CD14-positive monocyte (primary cell): ENCODE measurements around the gene FCSK. TPM values are rescaled to one million over a fixed set of nuclear protein-coding genes. Genes with fewer than 3 reads are reported as not detected.

ENCODE experiments used
- DNase-seq, 3 donors: peaks; one replicate each; pipeline ENCODE4 v3.0.0-alpha.2; 2011 to 2022
- H2AFZ ChIP-seq: 2 replicates; pipeline ENCODE4 v1.6.0; 2012; ENCODE audit warnings: mild to moderate bottlenecking, low read depth, low read length, inconsistent platforms; ENCODE audit not compliant: insufficient read depth, poor library complexity, severe bottlenecking
- H3K27ac ChIP-seq, 2 donors: 1 replicate in 1 of 2; 2 replicates in 1 of 2; pipeline ENCODE4 v1.5.1; 2012 to 2013; ENCODE audit warnings: low read length in 2 of 2, control low read depth in 1 of 2, inconsistent platforms in 1 of 2, low read depth in 1 of 2, mild to moderate bottlenecking in 1 of 2
- H3K27me3 ChIP-seq, 2 donors: one replicate each; pipeline versions ENCODE4 v1.6.0 to v1.6.1; 2011 to 2013; ENCODE audit warnings: low read length in 2 of 2; ENCODE audit not compliant: control insufficient read depth in 2 of 2, insufficient read depth in 2 of 2
- H3K36me3 ChIP-seq, 2 donors: replicated peaks in 1 of 2; 1 replicate in 1 of 2; 2 replicates in 1 of 2; pipeline versions ENCODE4 v1.5.1 to v1.6.1; 2012 to 2013; ENCODE audit warnings: low read length in 2 of 2, control low read depth in 1 of 2, inconsistent platforms in 1 of 2, mild to moderate bottlenecking in 1 of 2; ENCODE audit not compliant: insufficient read depth in 2 of 2, control insufficient read depth in 1 of 2
- H3K4me1 ChIP-seq, 2 donors: 1 replicate in 1 of 2; 2 replicates in 1 of 2; pipeline versions ENCODE4 v1.5.1 to v1.6.1; 2012 to 2013; ENCODE audit warnings: low read length in 2 of 2, control low read depth in 1 of 2, inconsistent platforms in 1 of 2, mild to moderate bottlenecking in 1 of 2, moderate library complexity in 1 of 2; ENCODE audit not compliant: insufficient read depth in 2 of 2, control insufficient read depth in 1 of 2
- H3K4me2 ChIP-seq: replicated peaks from 2 replicates; pipeline ENCODE3; 2012; ENCODE audit warnings: low read length, moderate library complexity, mild to moderate bottlenecking; ENCODE audit not compliant: poor library complexity, severe bottlenecking; ENCODE audit errors: extremely low read depth
- H3K4me3 ChIP-seq, 3 experiments: fragments of 200-600 bp in 1 of 3; sonication (generic) in 1 of 3; replicated peaks in 1 of 3; 1 replicate in 2 of 3; 2 replicates in 1 of 3; pipeline ENCODE4 v1.5.1; 2011 to 2013; ENCODE audit warnings: low read length in 3 of 3, mild to moderate bottlenecking in 3 of 3, control low read depth in 2 of 3, low read depth in 2 of 3, inconsistent platforms in 1 of 3, moderate library complexity in 1 of 3
- H3K79me2 ChIP-seq: 2 replicates; pipeline ENCODE4 v1.6.0; 2012; ENCODE audit warnings: mild to moderate bottlenecking, control low read depth, inconsistent platforms, low read length, moderate library complexity; ENCODE audit not compliant: insufficient read depth
- H3K9ac ChIP-seq: 2 replicates; pipeline ENCODE4 v1.6.0; 2017; ENCODE audit warnings: low read length, mild to moderate bottlenecking; ENCODE audit not compliant: insufficient read depth, poor library complexity, severe bottlenecking
- H3K9me3 ChIP-seq, 2 donors: replicated peaks in 1 of 2; 1 replicate in 1 of 2; 2 replicates in 1 of 2; pipeline versions ENCODE4 v1.5.1 to v1.6.1; 2012 to 2013; ENCODE audit warnings: low read length in 2 of 2, control low read depth in 1 of 2; ENCODE audit not compliant: control insufficient read depth in 1 of 2, insufficient read depth in 1 of 2
- H4K20me1 ChIP-seq: 2 replicates; pipeline ENCODE4 v1.6.0; 2012; ENCODE audit warnings: mild to moderate bottlenecking, low read length, control low read depth, moderate library complexity; ENCODE audit not compliant: insufficient read depth
- H3K27ac Mint-ChIP-seq, 7 donors: one replicate each; pipeline ENCODE4 v1.8.0; 2020; ENCODE audit warnings: mild to moderate bottlenecking in 7 of 7, mixed read lengths in 7 of 7, moderate library complexity in 6 of 7, inconsistent platforms in 2 of 7
- H3K27me3 Mint-ChIP-seq, 3 donors: one replicate each; pipeline ENCODE4 v1.8.0; 2021 to 2022; ENCODE audit warnings: low read depth in 3 of 3, mild to moderate bottlenecking in 3 of 3, mixed read lengths in 3 of 3, moderate library complexity in 3 of 3, inconsistent platforms in 1 of 3
- H3K36me3 Mint-ChIP-seq, 2 donors: one replicate each; pipeline ENCODE4 v1.8.0; 2020; ENCODE audit warnings: mixed read lengths in 2 of 2, inconsistent platforms in 1 of 2, mild to moderate bottlenecking in 1 of 2
- H3K4me1 Mint-ChIP-seq: one replicate; pipeline ENCODE4 v1.8.0; 2020; ENCODE audit warnings: mild to moderate bottlenecking, mixed read lengths
- H3K4me3 Mint-ChIP-seq, 2 donors: one replicate each; pipeline ENCODE4 v1.8.0; 2020; ENCODE audit warnings: mild to moderate bottlenecking in 2 of 2, mixed read lengths in 2 of 2, moderate library complexity in 1 of 2
- H3K9me3 Mint-ChIP-seq, 7 donors: one replicate each; pipeline ENCODE4 v1.8.0; 2020 to 2022; ENCODE audit warnings: mixed read lengths in 7 of 7, mild to moderate bottlenecking in 6 of 7, moderate library complexity in 6 of 7, inconsistent platforms in 2 of 7
- CTCF ChIP-seq: fragments of 200-600 bp; IDR thresholded peaks from one replicate; pipeline ENCODE4 v1.8.0; 2022; ENCODE audit warnings: antibody characterized with exemption, mild to moderate bottlenecking
- WGBS: methylation state at CpG from one replicate; pipeline ENCODE4 v1.1.5; 2013; ENCODE audit warnings: missing lambda C conversion rate; ENCODE audit not compliant: insufficient coverage; 5-methylcytosine and 5-hydroxymethylcytosine counted together
- intact Hi-C, 2 donors: fragments of 100-400 bp; cut with micrococcal nuclease; formaldehyde crosslinking; loops; one replicate each; pipeline versions ENCODE4 v1.15.0 to v1.15.1; 2023
- polyA plus RNA-seq, 3 donors: library from polyadenylated mRNA; depleted of rRNA in 1 of 3; unstranded in 2 of 3; stranded (reverse) in 1 of 3; fragments of 300-500 nt in 2 of 3; fragments of >200 nt in 1 of 3; fragmentation: Illumina TruSeq in 2 of 3; gene quantifications; 1 replicate in 2 of 3; 2 replicates in 1 of 3; pipeline ENCODE4 v1.2.3, GENCODE V29; 2012 to 2021

Gene FCSK
- polyA plus RNA-seq, 3 donors, result 4.2 to 19.0 (median 6.4) TPM

- H3K4me2 ChIP-seq, result peak overlapping the region; percentile 100
- H4K20me1 ChIP-seq, result peaks cover 22% of the 10 kb centered on the region
- WGBS, result under 1% methylated on average over 34 of the region's 39 CpGs
- Mint-ChIP-seq H3K4me3 (peak overlapping the region; percentile 98 to 100), H3K9me3 (no peaks in the 10 kb centered on the region), H3K4me1 (peaks cover 43% of the 10 kb centered on the region), H3K27me3 (peaks cover 2 to 6% (median 5%) of the 10 kb centered on the region in 3 donors), H3K36me3 (peaks cover 14 to 15% of the 10 kb centered on the region in 2 donors), H3K27ac (peak overlapping the region in 6 of 7 donors; percentile 77 to 95 (median 89))
- H3K9me3 ChIP-seq, result no peaks in the 10 kb centered on the region
- H3K79me2 ChIP-seq, result peaks cover 33% of the 10 kb centered on the region
- peaks cover 4 to 7% of the 10 kb centered on the region in 2 donors for H3K36me3 ChIP-seq
- peak overlapping the region; percentile 99 for H2AFZ ChIP-seq
- peak; percentile 6 for TF ChIP-seq CTCF
- peaks cover 28 to 40% of the 10 kb centered on the region in 2 donors for H3K4me1 ChIP-seq
- peak overlapping the region; percentile 70 for H3K9ac ChIP-seq
- peak overlapping the region; percentile 66 to 96 (median 91) for H3K4me3 ChIP-seq
- H3K27ac ChIP-seq, result peak overlapping the region in 1 of 2 donors; percentile 73
- H3K27me3 ChIP-seq, result no peaks in the 10 kb centered on the region
- intact Hi-C loops, result loop anchor here (2.0 to 5.0 kb wide), 2 partner anchors 34 to 46 kb away; no protein-coding TSS in a partner anchor
- DNase-seq, result no peak
Observed at GRCh38 chr16:70438585-70438968, 15.8 kb upstream of the FCSK start.

GRCh38 chr16:70438969-70439862, 15.2 kb upstream of the FCSK start, which contains the start of gene ST3GAL2:
TSS of gene ST3GAL2 (minus strand) at chr16:70439100. CDS start at chr16:70398530, 40,570 bp downstream.
- WGBS, result 0% methylated on average over 54 of the region's 86 CpGs
- intact Hi-C loops, result loop anchor here (2.0 to 5.0 kb wide), 2 partner anchors 34 to 47 kb away; no protein-coding TSS in a partner anchor
- H3K9ac ChIP-seq, result peak within 1 kb of the TSS; percentile 70
- peaks cover 8 to 10% of the 10 kb centered on the region in 2 donors for H3K36me3 Mint-ChIP-seq
- H3K27ac ChIP-seq, result peak within 1 kb of the TSS in 1 of 2 donors; percentile 73
- peak; percentile 76 to 82 (median 81) for DNase-seq
- H3K36me3 ChIP-seq, result peaks cover 4 to 7% of the 10 kb centered on the region in 2 donors
- H3K27ac Mint-ChIP-seq, result peak within 1 kb of the TSS; percentile 77 to 95 (median 89)
- H3K4me1 Mint-ChIP-seq, result peaks cover 37% of the 10 kb centered on the region
- peaks cover 16% of the 10 kb centered on the region for H4K20me1 ChIP-seq
- no peaks in the 10 kb centered on the region for H3K9me3 ChIP-seq
- peaks cover 2 to 6% (median 5%) of the 10 kb centered on the region in 3 donors for H3K27me3 Mint-ChIP-seq
- H3K9me3 Mint-ChIP-seq, result no peaks in the 10 kb centered on the region
- H3K4me2 ChIP-seq, result peak within 1 kb of the TSS; percentile 100
- H3K4me1 ChIP-seq, result peaks cover 23 to 34% of the 10 kb centered on the region in 2 donors
- H3K4me3 Mint-ChIP-seq, result peak within 1 kb of the TSS; percentile 99 to 100
- TF ChIP-seq CTCF, result peak; percentile 7
- H3K4me3 ChIP-seq, result peak within 1 kb of the TSS; percentile 82 to 96 (median 91)
- no peaks in the 10 kb centered on the region for H3K27me3 ChIP-seq
- H2AFZ ChIP-seq, result peak within 1 kb of the TSS; percentile 99
- H3K79me2 ChIP-seq, result peaks cover 33% of the 10 kb centered on the region
